Right cardiac atrium (tissue), 5 donors: ENCODE results near the gene PLEKHN1. TPM values are rescaled to one million over a fixed set of nuclear protein-coding genes. Genes with fewer than 3 reads are reported as not detected.
A peak's percentile ranks its signal among the peaks of the same experiment; 100 is the strongest.
"Not testable (repeated sequence)": the region's sequence is repeated elsewhere in the genome, so short reads cannot be mapped to it uniquely, and the experiment has no call there.

Source experiments
- ATAC-seq, 2 donors: fragments of 200-7000 bp; cut with Tn5 transposase; one replicate each; pipeline versions ENCODE4 v1.8.0 to v1.9.1; 2020; ENCODE audit warnings: moderate library complexity in 2 of 2, mild to moderate bottlenecking in 1 of 2
- DNase-seq, 3 donors: peaks; one replicate each; pipeline ENCODE4 v3.0.0-alpha.2; 2020
- H3K27ac ChIP-seq: one replicate; pipeline ENCODE4 v1.5.1; 2013; ENCODE audit warnings: mild to moderate bottlenecking, low read length, control low read depth, moderate library complexity
- H3K27me3 ChIP-seq: one replicate; pipeline ENCODE4 v1.6.1; 2013; ENCODE audit not compliant: control insufficient read depth, insufficient read depth
- H3K4me1 ChIP-seq: one replicate; pipeline ENCODE4 v1.6.1; 2013; ENCODE audit warnings: low read length; ENCODE audit not compliant: control insufficient read depth, insufficient read depth
- H3K4me3 ChIP-seq: one replicate; pipeline ENCODE4 v1.5.1; 2013; ENCODE audit warnings: low read length, control low read depth
- H3K9me3 ChIP-seq: one replicate; pipeline ENCODE4 v1.6.1; 2013; ENCODE audit warnings: low read length; ENCODE audit not compliant: control insufficient read depth
- WGBS: extraction: QIAGEN DNeasy Blood & Tissue Kit; methylation state at CpG from one replicate; pipeline ENCODE4 v1.1.7; 2013; 5-methylcytosine and 5-hydroxymethylcytosine counted together
- intact Hi-C, 4 donors: fragments of 100-400 bp; cut with DNase I; formaldehyde crosslinking; loops; one replicate each; pipeline versions ENCODE4 v1.11.0 to v1.14.0; 2022 to 2023
- polyA plus RNA-seq: library from polyadenylated mRNA; stranded (reverse); fragments of 200-250 nt; gene quantifications from one replicate; pipeline ENCODE4 v1.2.3, GENCODE V29; 2013
- total RNA-seq, 4 donors: library from RNA; stranded (reverse); fragmentation: NEBNext Ultra II Directional; extraction: Animal tissue kit (Norgen Biotek cat#: 25700); gene quantifications; one replicate each; pipeline ENCODE4 v1.2.1, GENCODE V29; 2021
- donor health status: healthy with polysubstance abuse.
- donor health status: DM: no; HTN: yes; CAD: no.
- donor health status: DM: no; HTN: no; CAD: no.
- donor health status: DM: no; HTN: yes; CAD: no; lungs with severe emphysema.
- donor health status: DM: yes; HTN: yes; CAD: no.

The PLEKHN1 gene
- total and polyA plus RNA-seq, 5 donors: 0.14 to 0.41 TPM; not detected in 3

- Histone ChIP-seq H3K9me3 (no peaks in the 10 kb centered on the region), H3K27ac (no peak overlapping the region), H3K4me3 (no peak overlapping the region), H3K27me3 (no peaks in the 10 kb centered on the region), H3K4me1 (no peaks in the 10 kb centered on the region)
- DNase-seq: peak in 1 of 3 donors; percentile 58
- 78% methylated on average over 34 of the region's 34 CpGs for WGBS
- ATAC-seq: peak in 1 of 2 donors; percentile 0
- intact Hi-C loops: no loop called here
Measured at GRCh38 chr1:971751-972506, 5.6 kb downstream of the PLEKHN1 start.

- WGBS: 76% methylated on average over 28 of the region's 28 CpGs
- Histone ChIP-seq H3K9me3 (no peaks in the 10 kb centered on the region), H3K4me1 (no peaks in the 10 kb centered on the region), H3K4me3 (no peak overlapping the region), H3K27ac (no peak overlapping the region), H3K27me3 (no peaks in the 10 kb centered on the region)
- DNase-seq (peak in 2 of 3 donors; percentile 60 to 61), ATAC-seq (peak; percentile 6 to 7)
- intact Hi-C loops: no loop called here
Measured at GRCh38 chr1:972726-973458, 6.6 kb downstream of the PLEKHN1 start.

GRCh38 chr1:973459-974292 is 7.4 kb downstream of the PLEKHN1 start:
- WGBS: 78% methylated on average over 28 of the region's 28 CpGs
- Histone ChIP-seq H3K27ac (no peak overlapping the region), H3K4me1 (no peaks in the 10 kb centered on the region), H3K27me3 (no peaks in the 10 kb centered on the region), H3K9me3 (no peaks in the 10 kb centered on the region), H3K4me3 (no peak overlapping the region)
- DNase-seq: peak in 1 of 3 donors; percentile 57
- peak; percentile 2 to 5 for ATAC-seq
- intact Hi-C loops: no loop called here

GRCh38 chr1:974293-974640 is 8.0 kb downstream of the PLEKHN1 start:
- Histone ChIP-seq H3K4me3 (no peak overlapping the region), H3K27me3 (no peaks in the 10 kb centered on the region), H3K27ac (no peak overlapping the region), H3K4me1 (no peaks in the 10 kb centered on the region), H3K9me3 (no peaks in the 10 kb centered on the region)
- WGBS: 85% methylated on average over 11 of the region's 11 CpGs
- ATAC-seq (no peak), DNase-seq (peak in 1 of 3 donors; percentile 44)
- intact Hi-C loops: no loop called here

- DNase-seq (peak in 1 of 3 donors; percentile 62), ATAC-seq (no peak)
- Histone ChIP-seq H3K27ac (no peak overlapping the region), H3K27me3 (no peaks in the 10 kb centered on the region), H3K4me1 (no peaks in the 10 kb centered on the region), H3K9me3 (no peaks in the 10 kb centered on the region), H3K4me3 (no peak overlapping the region)
- intact Hi-C loops: no loop called here
- 63% methylated on average over 17 of the region's 17 CpGs for WGBS
Measured at GRCh38 chr1:974687-975328, 8.5 kb downstream of the PLEKHN1 start.

- no peaks in the 10 kb centered on the region for H3K9me3 ChIP-seq
- ATAC-seq (no peak), DNase-seq (peak in 1 of 3 donors; percentile 57)
- no peak overlapping the region for H3K4me3 ChIP-seq
- 81% methylated on average over 9 of the region's 9 CpGs for WGBS
- no peak overlapping the region for H3K27ac ChIP-seq
- intact Hi-C loops: no loop called here
- no peaks in the 10 kb centered on the region for H3K4me1 ChIP-seq
- no peaks in the 10 kb centered on the region for H3K27me3 ChIP-seq
Measured at GRCh38 chr1:975365-975764, 9.1 kb downstream of the PLEKHN1 start.

GRCh38 chr1:975896-976683 is 9.8 kb downstream of the PLEKHN1 start:
- H3K27me3 ChIP-seq: no peaks in the 10 kb centered on the region
- ATAC-seq: peak in 1 of 2 donors; percentile 16
- H3K9me3 ChIP-seq: no peaks in the 10 kb centered on the region
- no peak overlapping the region for H3K4me3 ChIP-seq
- no peaks in the 10 kb centered on the region for H3K4me1 ChIP-seq
- peak; percentile 37 to 83 (median 73) for DNase-seq
- H3K27ac ChIP-seq: peak overlapping the region; percentile 2
- intact Hi-C loops: no loop called here
- 7% methylated on average over 40 of the region's 40 CpGs for WGBS

GRCh38 chr1:976791-977190 is 10.5 kb downstream of the PLEKHN1 start:
- WGBS: 72% methylated on average over 20 of the region's 39 CpGs
- peak; percentile 35 to 87 (median 64) for DNase-seq
- ATAC-seq, H3K27ac ChIP-seq, intact Hi-C loops, H3K27me3 ChIP-seq, H3K9me3 ChIP-seq, H3K4me1 ChIP-seq, H3K4me3 ChIP-seq: not testable (repeated sequence)

GRCh38 chr1:978069-978834 is 12.0 kb downstream of the PLEKHN1 start:
- 88% methylated on average over 44 of the region's 44 CpGs for WGBS
- no peaks in the 10 kb centered on the region for H3K27me3 ChIP-seq
- intact Hi-C loops: no loop called here
- no peak overlapping the region for H3K27ac ChIP-seq
- no peaks in the 10 kb centered on the region for H3K4me1 ChIP-seq
- H3K9me3 ChIP-seq: no peaks in the 10 kb centered on the region
- ATAC-seq (no peak), DNase-seq (peak in 2 of 3 donors; percentile 18 to 68)
- no peak overlapping the region for H3K4me3 ChIP-seq
